HEK293 (cell line): ENCODE data around the gene ARPIN.

Experiments used
- CTCF ChIA-PET: fragments of 350-600 bp; formaldehyde crosslinking; extraction: SDS; loops from one replicate; lab custom pipeline; 2021; ENCODE audit warnings: antibody characterized with exemption; lab: Yijun Ruan, JAX
- POLR2A ChIA-PET: fragments of 300-600 bp; formaldehyde crosslinking; extraction: SDS; loops from one replicate; lab custom pipeline; 2020; ENCODE audit warnings: antibody characterized with exemption, inconsistent platforms; lab: Yijun Ruan, JAX
- H3K27ac ChIP-seq: fragments of 200-500 bp; sonication (Bioruptor generic); 2 replicates; pipeline ENCODE4 v1.5.1; 2014; ENCODE audit warnings: low read depth, low read length, control low read depth, inconsistent platforms; ENCODE audit errors: extremely low read depth
- H3K36me3 ChIP-seq, 2 experiments: fragments of 200-500 bp in 1 of 2; sonication (Bioruptor generic) in 1 of 2; 1 replicate in 1 of 2; 2 replicates in 1 of 2; pipeline ENCODE4 v1.5.1; 2014 to 2017; ENCODE audit warnings: inconsistent platforms in 2 of 2, low read length in 2 of 2; ENCODE audit not compliant: control insufficient read depth in 2 of 2, insufficient read depth in 1 of 2
- H3K4me1 ChIP-seq: fragments of 200-500 bp; sonication (Bioruptor generic); 2 replicates; pipeline ENCODE4 v1.5.1; 2014; ENCODE audit warnings: mild to moderate bottlenecking, low read length, inconsistent platforms; ENCODE audit not compliant: control insufficient read depth, insufficient read depth
- H3K4me3 ChIP-seq: 2 replicates; pipeline ENCODE4 v1.5.1; 2011; ENCODE audit warnings: low read depth, mild to moderate bottlenecking, control low read depth, low read length, moderate library complexity
- H3K9me3 ChIP-seq: fragments of 200-500 bp; sonication (Bioruptor generic); 2 replicates; pipeline ENCODE4 v1.5.1; 2014; ENCODE audit warnings: low read depth, low read length, inconsistent platforms; ENCODE audit not compliant: control insufficient read depth, insufficient read depth
- HOXA7 ChIP-seq: sonication (generic); formaldehyde crosslinking; IDR thresholded peaks from 2 replicates; pipeline ENCODE4 v1.8.1; 2022; ENCODE audit warnings: missing genetic modification reagents, borderline replicate concordance
- KLF7 ChIP-seq: fragments of 450-650 bp; formaldehyde crosslinking; IDR thresholded peaks from 2 replicates; pipeline ENCODE4 v1.5.1; 2016; ENCODE audit warnings: missing biosample characterization, missing genetic modification characterization, borderline replicate concordance
- RBAK ChIP-seq: fragments of 450-650 bp; formaldehyde crosslinking; IDR thresholded peaks from 2 replicates; pipeline ENCODE4 v1.5.1; 2016; ENCODE audit warnings: missing biosample characterization, missing genetic modification characterization
- SP7 ChIP-seq: fragments of 450-650 bp; formaldehyde crosslinking; IDR thresholded peaks from 2 replicates; pipeline ENCODE4 v1.5.1; 2016; ENCODE audit warnings: missing biosample characterization, missing genetic modification characterization
- ZBTB1 ChIP-seq: fragments of 450-650 bp; formaldehyde crosslinking; IDR thresholded peaks from 2 replicates; pipeline ENCODE4 v1.5.1; 2016; ENCODE audit warnings: missing biosample characterization, missing genetic modification characterization
- ZIC2 ChIP-seq: fragments of 450-650 bp; formaldehyde crosslinking; IDR thresholded peaks from 2 replicates; pipeline ENCODE4 v1.5.1; 2016; ENCODE audit warnings: missing biosample characterization, missing genetic modification characterization
- ZNF146 ChIP-seq: fragments of 450-650 bp; formaldehyde crosslinking; IDR thresholded peaks from 2 replicates; pipeline ENCODE4 v1.5.1; 2016; ENCODE audit warnings: missing biosample characterization, missing genetic modification characterization
- ZNF169 ChIP-seq: fragments of 450-650 bp; formaldehyde crosslinking; IDR thresholded peaks from 2 replicates; pipeline ENCODE4 v1.5.1; 2016; ENCODE audit warnings: missing biosample characterization, missing genetic modification characterization
- ZNF239 ChIP-seq: fragments of 450-650 bp; formaldehyde crosslinking; IDR thresholded peaks from 2 replicates; pipeline ENCODE4 v1.5.1; 2016; ENCODE audit warnings: missing biosample characterization, missing genetic modification characterization
- ZNF266 ChIP-seq: fragments of 450-650 bp; formaldehyde crosslinking; IDR thresholded peaks from 2 replicates; pipeline ENCODE4 v1.5.1; 2016; ENCODE audit warnings: missing biosample characterization, missing genetic modification characterization, low read depth
- ZNF292 ChIP-seq: fragments of 450-650 bp; formaldehyde crosslinking; IDR thresholded peaks from 2 replicates; pipeline ENCODE4 v1.5.1; 2016; ENCODE audit warnings: low read depth, missing biosample characterization, missing genetic modification characterization, borderline replicate concordance
- ZNF473 ChIP-seq: fragments of 450-650 bp; formaldehyde crosslinking; IDR thresholded peaks from 2 replicates; pipeline ENCODE4 v1.5.1; 2017; ENCODE audit warnings: missing biosample characterization, missing genetic modification characterization
- ZNF530 ChIP-seq: fragments of 450-650 bp; formaldehyde crosslinking; IDR thresholded peaks from 2 replicates; pipeline ENCODE4 v1.5.1; 2016; ENCODE audit warnings: low read depth, missing biosample characterization, missing genetic modification characterization
- ZNF544 ChIP-seq: fragments of 450-650 bp; formaldehyde crosslinking; IDR thresholded peaks from 2 replicates; pipeline ENCODE4 v1.5.0; 2017; ENCODE audit warnings: missing biosample characterization, missing genetic modification characterization
- ZNF548 ChIP-seq: fragments of 450-650 bp; formaldehyde crosslinking; IDR thresholded peaks from 2 replicates; pipeline ENCODE4 v1.5.1; 2016; ENCODE audit warnings: missing biosample characterization, missing genetic modification characterization
- ZNF561 ChIP-seq: fragments of 450-650 bp; IDR thresholded peaks from 2 replicates; pipeline ENCODE4 v1.5.1; 2018; ENCODE audit warnings: missing biosample characterization, missing genetic modification characterization, borderline replicate concordance
- ZNF585B ChIP-seq: fragments of 450-650 bp; formaldehyde crosslinking; IDR thresholded peaks from 2 replicates; pipeline ENCODE4 v1.5.1; 2016; ENCODE audit warnings: missing biosample characterization, missing genetic modification characterization
- ZNF600 ChIP-seq: fragments of 450-650 bp; formaldehyde crosslinking; IDR thresholded peaks from 2 replicates; pipeline ENCODE4 v1.5.1; 2016; ENCODE audit warnings: missing biosample characterization, missing genetic modification characterization
- ZNF610 ChIP-seq: fragments of 450-650 bp; formaldehyde crosslinking; IDR thresholded peaks from 2 replicates; pipeline ENCODE4 v1.5.1; 2016; ENCODE audit warnings: missing biosample characterization, missing genetic modification characterization, borderline replicate concordance
- ZNF707 ChIP-seq: fragments of 450-650 bp; formaldehyde crosslinking; IDR thresholded peaks from 2 replicates; pipeline ENCODE4 v1.5.1; 2016; ENCODE audit warnings: missing biosample characterization, missing genetic modification characterization
- ZNF837 ChIP-seq: fragments of 450-650 bp; formaldehyde crosslinking; IDR thresholded peaks from 2 replicates; pipeline ENCODE4 v1.5.1; 2016; ENCODE audit warnings: missing biosample characterization, missing genetic modification characterization
- ZSCAN30 ChIP-seq: fragments of 450-650 bp; IDR thresholded peaks from 2 replicates; pipeline ENCODE4 v1.5.1; 2018; ENCODE audit warnings: missing biosample characterization, mild to moderate bottlenecking, missing genetic modification characterization, moderate library complexity
- TF ChIP-seq, protein P1 (sequence below): fragments of 450-650 bp; formaldehyde crosslinking; IDR thresholded peaks from 2 replicates; pipeline ENCODE4 v1.5.1; 2016; ENCODE audit warnings: missing biosample characterization, missing genetic modification characterization
- TF ChIP-seq, protein P2 (sequence below): fragments of 450-650 bp; formaldehyde crosslinking; IDR thresholded peaks from 2 replicates; pipeline ENCODE4 v1.5.1; 2016; ENCODE audit warnings: missing biosample characterization, missing genetic modification characterization, borderline replicate concordance

ARPIN gene

DNA sequence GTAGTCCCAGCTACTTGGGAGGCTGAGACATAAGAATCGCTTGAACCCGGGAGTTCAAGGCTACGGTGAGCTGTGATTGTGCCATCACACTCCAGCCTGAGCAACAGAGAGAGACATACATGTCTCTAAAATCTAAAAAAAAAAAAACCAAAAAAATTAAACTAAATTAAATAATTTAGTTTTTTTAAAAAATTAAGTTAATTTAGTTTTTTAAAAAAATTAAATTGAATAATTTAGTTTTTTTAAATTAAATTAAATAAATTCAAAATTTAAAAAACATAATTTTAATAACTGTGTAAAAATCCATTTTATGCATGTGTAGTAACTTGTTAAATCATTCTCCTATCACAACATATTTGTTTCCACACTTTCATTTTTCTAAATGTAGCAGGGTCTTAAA, 20.1 kb upstream of the ARPIN start:
- no peaks in the 10 kb centered on the region for H3K9me3 ChIP-seq

DNA sequence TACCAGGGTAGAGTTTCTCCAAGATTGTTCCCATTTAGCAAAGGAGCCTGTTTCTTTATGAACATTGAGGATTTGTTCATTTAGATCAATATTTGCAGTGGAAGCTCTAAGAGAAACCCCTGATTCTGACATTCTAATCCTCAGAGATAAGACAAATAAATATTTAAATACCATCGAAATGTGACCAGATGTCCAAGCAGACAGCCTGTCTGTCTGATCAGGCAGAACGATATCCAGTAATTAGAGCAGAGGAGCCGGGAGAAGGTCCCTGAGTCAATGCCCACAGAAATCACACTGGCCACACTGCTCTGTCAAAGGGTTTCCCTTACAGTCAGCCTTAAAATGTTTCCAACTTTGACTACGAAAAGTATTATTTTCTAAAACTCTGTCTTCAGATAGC, 15.7 kb upstream of the ARPIN start:
- no peaks in the 10 kb centered on the region for H3K36me3 ChIP-seq
- TF ChIP-seq ZSCAN30 (no peak), ZNF239 (tag by site-specific recombination) (no peak), ZNF561 (tag by site-specific recombination) (no peak), ZIC2 (tag by site-specific recombination) (no peak), ZNF530 (tag by site-specific recombination) (no peak), ZNF707 (tag by site-specific recombination) (no peak), ZNF585B (tag by site-specific recombination) (no peak), ZNF837 (no peak), ZNF169 (tag by site-specific recombination) (no peak), ZNF473 (tag by site-specific recombination) (no peak), ZNF544 (tag by site-specific recombination) (no peak), ZNF266 (tag by site-specific recombination) (no peak), KLF7 (tag by site-specific recombination) (no peak), ZNF600 (tag by site-specific recombination) (no peak), RBAK (no peak)
- TF ChIP-seq, protein P1, sequence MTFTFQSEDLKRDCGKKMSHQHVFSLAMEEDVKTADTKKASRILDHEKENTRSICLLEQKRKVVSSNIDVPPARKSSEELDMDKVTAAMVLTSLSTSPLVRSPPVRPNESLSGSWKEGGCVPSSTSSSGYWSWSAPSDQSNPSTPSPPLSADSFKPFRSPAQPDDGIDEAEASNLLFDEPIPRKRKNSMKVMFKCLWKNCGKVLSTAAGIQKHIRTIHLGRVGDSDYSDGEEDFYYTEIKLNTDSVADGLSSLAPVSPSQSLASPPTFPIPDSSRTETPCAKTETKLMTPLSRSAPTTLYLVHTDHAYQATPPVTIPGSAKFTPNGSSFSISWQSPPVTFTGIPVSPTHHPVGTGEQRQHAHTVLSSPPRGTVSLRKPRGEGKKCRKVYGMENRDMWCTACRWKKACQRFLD, result no peak
- POLR2A ChIA-PET, result interaction anchor here (0.6 kb wide), 1 partner anchor 35 kb away, joined by 6 read pairs; the partner anchor contains the start of gene AP3S2
- no peaks in the 10 kb centered on the region for H3K9me3 ChIP-seq
- H3K4me1 ChIP-seq, result no peaks in the 10 kb centered on the region
- H3K4me3 ChIP-seq, result no peak overlapping the region
- no peak overlapping the region for H3K27ac ChIP-seq
- CTCF ChIA-PET, result interaction anchor here (1.0 kb wide), 1 partner anchor 44 kb away, joined by 4 read pairs; no protein-coding TSS in a partner anchor

More for the DNA sequence above, 20.1 kb upstream of the ARPIN start:
- Histone ChIP-seq H3K27ac (no peak overlapping the region), H3K4me1 (no peaks in the 10 kb centered on the region), H3K36me3 (no peaks in the 10 kb centered on the region), H3K4me3 (no peak overlapping the region)
- ChIA-PET CTCF (interaction anchor here (1.0 kb wide), 1 partner anchor 34 kb away, joined by 3 read pairs; no protein-coding TSS in a partner anchor), POLR2A (no interaction called here)
- no peak for TF ChIP-seq HOXA7 (CRISPR knock-in tag)
- TF ChIP-seq, protein P2, sequence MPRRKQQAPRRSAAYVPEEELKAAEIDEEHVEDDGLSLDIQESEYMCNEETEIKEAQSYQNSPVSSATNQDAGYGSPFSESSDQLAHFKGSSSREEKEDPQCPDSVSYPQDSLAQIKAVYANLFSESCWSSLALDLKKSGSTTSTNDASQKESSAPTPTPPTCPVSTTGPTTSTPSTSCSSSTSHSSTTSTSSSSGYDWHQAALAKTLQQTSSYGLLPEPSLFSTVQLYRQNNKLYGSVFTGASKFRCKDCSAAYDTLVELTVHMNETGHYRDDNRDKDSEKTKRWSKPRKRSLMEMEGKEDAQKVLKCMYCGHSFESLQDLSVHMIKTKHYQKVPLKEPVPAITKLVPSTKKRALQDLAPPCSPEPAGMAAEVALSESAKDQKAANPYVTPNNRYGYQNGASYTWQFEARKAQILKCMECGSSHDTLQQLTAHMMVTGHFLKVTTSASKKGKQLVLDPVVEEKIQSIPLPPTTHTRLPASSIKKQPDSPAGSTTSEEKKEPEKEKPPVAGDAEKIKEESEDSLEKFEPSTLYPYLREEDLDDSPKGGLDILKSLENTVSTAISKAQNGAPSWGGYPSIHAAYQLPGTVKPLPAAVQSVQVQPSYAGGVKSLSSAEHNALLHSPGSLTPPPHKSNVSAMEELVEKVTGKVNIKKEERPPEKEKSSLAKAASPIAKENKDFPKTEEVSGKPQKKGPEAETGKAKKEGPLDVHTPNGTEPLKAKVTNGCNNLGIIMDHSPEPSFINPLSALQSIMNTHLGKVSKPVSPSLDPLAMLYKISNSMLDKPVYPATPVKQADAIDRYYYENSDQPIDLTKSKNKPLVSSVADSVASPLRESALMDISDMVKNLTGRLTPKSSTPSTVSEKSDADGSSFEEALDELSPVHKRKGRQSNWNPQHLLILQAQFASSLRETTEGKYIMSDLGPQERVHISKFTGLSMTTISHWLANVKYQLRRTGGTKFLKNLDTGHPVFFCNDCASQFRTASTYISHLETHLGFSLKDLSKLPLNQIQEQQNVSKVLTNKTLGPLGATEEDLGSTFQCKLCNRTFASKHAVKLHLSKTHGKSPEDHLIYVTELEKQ (tag by site-specific recombination), result no peak
- no peak for TF ChIP-seq ZBTB1
- TF ChIP-seq ZNF610 (tag by site-specific recombination), result no peak
- no peak for TF ChIP-seq ZNF548 (tag by site-specific recombination)
- TF ChIP-seq SP7 (tag by site-specific recombination), result no peak
- TF ChIP-seq ZNF146 (tag by site-specific recombination), result no peak
- TF ChIP-seq ZNF292 (tag by site-specific recombination), result no peak
